ENCODE results near the gene TENM3.

The TENM3 gene

DNA sequence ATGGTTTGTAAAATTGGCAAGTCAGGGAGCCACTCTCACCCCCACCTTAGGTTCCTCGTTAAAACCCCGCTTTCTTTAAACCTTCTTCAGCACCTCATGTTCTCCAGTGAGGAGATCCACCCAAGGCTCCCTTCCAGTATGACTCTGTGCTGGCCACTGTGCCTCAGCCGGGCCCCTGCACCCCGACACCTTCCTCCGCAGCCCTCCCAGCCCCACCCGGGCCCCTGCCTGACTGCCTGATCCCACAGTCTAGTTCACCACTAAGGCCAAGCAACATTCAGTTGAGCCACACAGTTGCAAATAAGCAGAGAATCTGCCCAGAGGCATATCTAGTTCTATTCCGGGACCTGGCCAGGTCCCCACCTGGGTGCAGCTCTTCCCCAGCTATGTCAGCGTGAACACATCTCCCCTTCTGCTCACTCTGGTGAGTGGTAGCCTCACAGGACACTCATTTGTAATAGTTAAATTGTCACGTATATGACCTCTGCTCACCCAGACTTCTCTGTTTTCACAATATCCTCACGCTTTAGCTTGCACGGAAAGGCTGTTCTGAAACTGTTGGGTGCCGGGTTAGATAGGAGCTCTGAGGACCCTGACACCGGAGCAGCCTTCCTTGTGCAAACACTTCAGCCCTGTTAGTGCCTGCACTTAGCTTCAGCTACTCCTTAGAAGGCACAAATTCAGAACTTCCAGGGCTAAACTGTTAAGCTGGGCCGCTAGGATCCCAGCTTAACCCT, 527.2 kb downstream of the TENM3 start:
- no peak for DNase-seq (ENCODE audit: low read depth in 2 of 2)

DNA sequence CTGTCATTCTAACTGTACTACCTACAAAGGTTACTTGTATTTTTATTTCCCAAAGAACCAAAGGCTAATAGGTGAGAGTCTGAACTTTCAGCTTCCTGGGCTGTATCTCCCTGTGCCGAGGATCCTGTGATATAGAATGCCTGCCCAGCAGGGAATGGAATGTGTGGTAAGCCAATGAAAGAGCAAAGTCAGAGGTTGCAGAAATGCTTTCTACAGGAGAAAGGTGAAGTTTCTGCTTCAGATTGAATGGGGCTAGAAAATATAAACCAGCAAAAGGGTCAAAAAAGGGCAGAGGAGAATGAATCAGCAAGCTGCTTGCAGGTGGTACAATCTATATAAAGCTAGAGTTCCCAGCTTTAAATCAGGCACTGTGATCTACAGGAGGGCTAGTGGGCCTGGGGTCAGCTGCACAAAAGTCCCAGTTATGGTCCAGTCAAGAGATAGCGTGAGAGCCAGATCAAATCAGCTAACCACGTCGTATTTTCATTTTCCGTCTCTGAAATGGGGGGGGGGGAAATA, 527.9 kb downstream of the TENM3 start:
- no peak for DNase-seq (ENCODE audit: low read depth in 2 of 2)

DNA sequence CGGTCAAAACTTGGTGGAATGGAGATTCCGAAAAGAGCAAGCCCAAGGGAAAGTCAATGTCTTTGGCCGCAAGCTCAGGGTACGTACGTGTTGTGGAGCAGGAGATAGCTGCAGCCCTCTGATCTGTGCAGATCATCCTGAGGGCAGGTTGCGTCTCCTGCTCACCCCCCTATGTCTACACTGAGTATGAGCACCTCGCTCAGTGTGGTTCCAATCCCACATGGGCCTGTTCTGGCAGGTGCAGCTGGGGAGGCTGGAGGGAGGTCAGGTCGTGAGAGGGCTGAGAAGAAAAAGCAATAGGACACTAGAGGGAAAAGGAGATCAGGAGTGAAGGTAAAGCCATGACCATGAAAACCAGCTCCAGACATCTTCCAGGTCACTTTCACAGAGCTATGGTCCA, 531.9 kb downstream of the TENM3 start:
- DNase-seq (ENCODE audit: low read depth in 2 of 2): no peak

DNA sequence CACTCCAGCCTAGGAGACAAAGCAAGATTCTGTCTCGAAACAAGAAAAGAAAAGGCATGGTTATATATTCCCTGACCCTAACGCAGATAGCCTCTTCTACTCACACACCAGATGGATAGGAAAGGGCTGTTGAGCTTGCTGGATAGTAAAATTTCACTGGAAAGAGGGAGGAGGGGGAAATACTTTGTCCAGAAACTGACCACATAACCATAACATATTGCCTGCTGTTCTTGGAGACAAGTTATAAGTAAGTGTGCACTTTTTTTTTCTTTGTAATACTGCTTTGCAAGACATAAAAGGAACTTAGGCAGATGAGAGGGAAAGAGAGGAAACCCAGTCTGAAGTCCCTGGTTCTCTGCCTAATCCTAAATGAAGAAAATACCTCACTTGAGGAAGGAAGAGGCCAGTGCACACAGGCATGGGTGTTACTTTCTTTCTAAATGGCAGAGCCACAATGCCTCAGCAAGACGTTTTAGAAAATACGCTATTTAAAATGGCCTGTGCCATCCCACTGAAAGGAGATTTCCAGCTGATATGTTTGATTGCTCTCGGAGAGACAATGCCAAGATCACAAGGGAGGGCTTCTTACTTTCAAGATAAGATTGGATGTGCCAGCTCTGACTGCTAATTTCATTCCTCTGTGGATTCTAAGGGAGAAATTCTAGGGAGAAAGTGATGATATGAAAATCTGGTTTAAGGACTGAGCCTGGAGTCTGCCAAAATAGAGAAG, 533.3 kb downstream of the TENM3 start:
- DNase-seq (ENCODE audit: low read depth in 2 of 2): no peak

DNA sequence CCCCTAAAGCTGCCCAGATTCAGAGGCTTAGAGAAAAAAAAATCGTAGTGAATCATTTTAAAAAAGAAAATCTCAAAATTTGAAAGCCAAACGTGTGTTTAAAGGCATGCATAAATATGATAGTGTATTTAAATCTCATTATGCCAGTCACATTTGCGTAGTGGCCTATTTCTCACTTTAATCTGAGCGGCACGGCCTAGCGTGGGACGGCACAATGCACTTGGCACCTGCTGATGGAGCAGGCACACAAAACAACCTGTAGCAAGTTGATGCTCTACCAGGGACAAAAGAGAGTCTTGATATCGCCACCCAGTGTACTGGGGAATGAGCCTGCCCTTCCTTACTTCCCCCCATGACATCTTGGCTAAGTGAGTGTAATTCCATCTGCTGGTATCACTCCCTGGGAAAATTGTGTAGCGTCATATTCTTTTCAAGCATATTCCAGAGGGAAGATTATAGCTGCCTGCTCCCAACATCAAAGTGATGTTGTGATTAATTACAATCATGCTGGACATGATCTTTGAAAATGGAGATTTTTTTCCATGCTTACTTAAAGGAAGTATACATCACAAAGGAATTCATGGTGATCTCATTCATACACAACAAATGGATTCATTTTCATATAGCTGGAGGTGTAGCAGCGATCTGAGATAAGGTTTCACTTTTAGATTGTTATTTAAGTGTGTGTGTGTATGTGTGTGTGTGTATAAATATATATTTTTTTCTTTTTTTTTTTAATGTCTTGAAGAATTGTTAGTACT, 535.2 kb downstream of the TENM3 start:
- DNase-seq (ENCODE audit: low read depth in 2 of 2): no peak

DNA sequence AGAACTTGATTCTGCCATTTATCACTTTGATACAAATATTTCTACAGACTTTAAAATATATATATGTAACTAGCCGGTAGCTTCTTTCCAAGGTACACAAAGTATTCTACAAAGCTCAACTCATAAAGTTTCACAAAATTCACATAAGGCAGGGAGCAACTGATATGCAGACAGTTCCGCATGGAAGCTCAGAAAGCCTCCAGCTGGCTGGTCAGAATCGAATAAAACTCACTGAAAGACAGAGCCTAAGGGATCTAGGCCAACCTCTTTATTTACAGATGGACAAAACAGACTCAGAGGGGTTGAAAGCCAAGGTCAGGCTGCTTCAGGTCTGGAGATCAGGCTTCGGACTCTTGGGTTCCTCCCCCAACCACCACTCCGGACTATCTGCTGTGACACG, 543.8 kb downstream of the TENM3 start:
- no peak for DNase-seq (ENCODE audit: low read depth in 2 of 2)

DNA sequence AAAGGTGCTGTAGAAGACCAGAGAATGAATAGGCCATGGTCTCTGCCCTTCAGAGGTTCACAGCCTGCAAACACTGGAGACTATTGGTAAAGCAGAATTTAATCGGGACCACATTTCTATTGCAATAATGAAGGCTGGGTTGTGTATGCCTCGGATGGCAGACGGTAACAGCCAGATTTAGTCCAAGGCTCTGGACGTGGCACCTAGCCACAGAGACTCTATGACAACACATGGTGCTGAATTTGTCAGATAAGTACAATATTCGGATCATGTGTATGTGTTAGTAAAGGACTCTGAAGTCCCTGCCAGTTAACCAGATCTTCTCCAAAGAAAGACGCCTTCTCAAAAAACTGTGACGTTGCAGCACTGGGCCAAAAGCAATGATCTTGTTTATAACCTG, 545.0 kb downstream of the TENM3 start:
- no peak for DNase-seq (ENCODE audit: low read depth in 2 of 2)

DNA sequence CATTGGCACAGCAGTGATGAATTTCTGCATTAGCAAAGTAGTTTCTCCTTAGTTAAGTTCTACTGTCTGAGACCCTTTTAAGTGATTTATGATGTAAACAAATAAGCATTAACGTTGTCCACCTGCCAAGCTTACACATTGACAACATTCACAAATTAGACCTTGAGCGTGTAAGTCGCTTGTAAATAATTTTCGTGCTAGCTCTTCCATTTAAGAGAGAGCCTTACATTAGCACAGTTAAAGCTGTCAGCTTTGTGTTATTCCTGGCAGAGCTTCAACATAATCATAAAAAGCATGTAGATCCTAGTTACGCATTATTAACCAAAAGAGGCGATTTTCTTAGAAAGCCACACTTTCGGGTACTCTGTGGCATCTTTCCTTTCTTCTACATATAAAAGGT, 546.3 kb downstream of the TENM3 start:
- no peak for DNase-seq (ENCODE audit: low read depth in 2 of 2)

DNA sequence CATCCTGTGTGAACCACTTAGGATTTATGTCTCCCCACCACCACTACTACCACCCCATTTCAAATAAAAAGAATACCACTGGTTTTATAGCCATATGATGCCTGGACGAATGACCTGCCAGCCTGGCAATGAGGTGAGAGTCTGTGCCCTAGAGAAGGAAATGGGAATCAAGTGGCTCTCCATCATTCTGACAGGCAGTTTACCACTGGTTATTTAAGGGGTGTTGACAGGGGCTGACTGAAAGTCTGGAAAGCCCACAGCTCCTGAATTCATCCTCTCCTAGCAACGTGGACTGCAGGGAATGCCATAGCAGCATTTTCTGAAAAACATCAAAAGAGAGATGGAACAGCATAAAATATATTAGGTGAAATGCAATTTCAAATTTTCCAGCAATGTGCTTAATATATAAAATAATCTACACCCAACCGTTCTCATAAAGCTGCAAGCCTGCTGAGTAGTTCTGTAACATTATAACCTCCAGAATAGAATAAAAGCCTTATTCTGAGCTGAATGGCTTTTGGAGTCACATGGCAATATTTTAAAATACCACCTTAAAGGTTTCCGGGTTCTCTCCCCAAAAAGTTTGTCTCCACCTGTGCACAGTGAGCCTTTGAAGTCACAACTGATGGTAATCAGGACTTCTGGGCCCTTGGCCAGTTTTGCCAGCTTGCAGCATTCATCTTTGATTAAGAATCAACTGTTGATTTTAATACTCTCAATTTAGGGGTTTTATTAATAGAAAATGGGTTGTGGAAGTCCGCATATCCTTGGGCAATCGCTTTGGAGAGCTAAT, 552.4 kb downstream of the TENM3 start:
- DNase-seq (ENCODE audit: low read depth in 2 of 2): no peak

DNA sequence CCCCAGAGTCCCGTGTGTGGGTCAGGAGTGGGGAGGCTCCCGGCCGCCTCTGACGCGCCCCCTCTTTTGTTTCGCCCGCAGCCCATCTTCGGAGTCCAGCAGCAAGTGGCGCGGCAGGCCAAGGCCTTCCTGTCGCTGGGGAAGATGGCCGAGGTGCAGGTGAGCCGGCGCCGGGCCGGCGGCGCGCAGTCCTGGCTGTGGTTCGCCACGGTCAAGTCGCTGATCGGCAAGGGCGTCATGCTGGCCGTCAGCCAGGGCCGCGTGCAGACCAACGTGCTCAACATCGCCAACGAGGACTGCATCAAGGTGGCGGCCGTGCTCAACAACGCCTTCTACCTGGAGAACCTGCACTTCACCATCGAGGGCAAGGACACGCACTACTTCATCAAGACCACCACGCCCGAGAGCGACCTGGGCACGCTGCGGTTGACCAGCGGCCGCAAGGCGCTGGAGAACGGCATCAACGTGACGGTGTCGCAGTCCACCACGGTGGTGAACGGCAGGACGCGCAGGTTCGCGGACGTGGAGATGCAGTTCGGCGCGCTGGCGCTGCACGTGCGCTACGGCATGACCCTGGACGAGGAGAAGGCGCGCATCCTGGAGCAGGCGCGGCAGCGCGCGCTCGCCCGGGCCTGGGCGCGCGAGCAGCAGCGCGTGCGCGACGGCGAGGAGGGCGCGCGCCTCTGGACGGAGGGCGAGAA, 556.5 kb downstream of the TENM3 start:
- DNase-seq (ENCODE audit: low read depth in 2 of 2): no peak

DNA sequence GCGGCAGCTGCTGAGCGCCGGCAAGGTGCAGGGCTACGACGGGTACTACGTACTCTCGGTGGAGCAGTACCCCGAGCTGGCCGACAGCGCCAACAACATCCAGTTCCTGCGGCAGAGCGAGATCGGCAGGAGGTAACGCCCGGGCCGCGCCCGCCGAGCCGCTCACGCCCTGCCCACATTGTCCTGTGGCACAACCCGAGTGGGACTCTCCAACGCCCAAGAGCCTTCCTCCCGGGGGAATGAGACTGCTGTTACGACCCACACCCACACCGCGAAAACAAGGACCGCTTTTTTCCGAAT, 557.0 kb downstream of the TENM3 start:
- DNase-seq (ENCODE audit: low read depth in 2 of 2): no peak

DNA sequence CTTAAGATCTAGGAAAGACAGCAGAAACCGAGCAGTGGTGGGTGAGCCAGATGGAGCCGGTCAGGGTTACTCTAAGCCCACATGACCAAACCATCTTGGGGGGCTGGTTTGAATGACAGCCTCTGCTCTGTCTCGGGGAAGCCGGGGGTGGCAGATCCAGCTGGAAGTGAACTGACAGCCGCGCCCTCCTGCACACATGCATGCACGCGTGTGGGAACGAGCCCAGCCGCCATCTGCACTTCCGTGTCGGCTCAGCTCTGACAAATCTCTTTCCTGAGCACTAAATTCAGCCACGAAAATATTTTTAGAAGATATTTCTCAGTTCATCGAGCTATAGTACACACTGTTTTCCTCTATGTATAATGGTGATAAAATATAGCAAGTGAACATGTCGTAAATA, 558.4 kb downstream of the TENM3 start:
- no peak for DNase-seq (ENCODE audit: low read depth in 2 of 2)

DNA sequence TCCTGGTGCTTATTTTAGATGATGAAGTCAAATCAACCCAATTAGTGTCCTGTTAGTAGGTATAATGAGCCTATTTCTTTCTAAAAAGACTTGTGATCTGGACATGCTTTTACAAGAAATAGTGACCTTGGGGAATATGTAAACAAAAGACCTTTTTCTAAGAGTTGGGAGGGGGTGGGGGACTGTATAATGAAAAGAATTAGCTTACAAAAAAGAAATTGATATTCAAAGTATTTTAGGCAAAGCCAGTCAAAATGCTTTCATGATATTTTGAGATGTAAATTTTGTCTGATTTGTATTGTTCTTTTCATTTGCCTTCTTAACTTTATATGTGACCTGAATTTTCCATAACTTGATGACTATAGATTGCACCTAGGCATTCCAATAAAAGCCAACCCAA, 559.4 kb downstream of the TENM3 start:
- no peak for DNase-seq (ENCODE audit: low read depth in 2 of 2)

DNA sequence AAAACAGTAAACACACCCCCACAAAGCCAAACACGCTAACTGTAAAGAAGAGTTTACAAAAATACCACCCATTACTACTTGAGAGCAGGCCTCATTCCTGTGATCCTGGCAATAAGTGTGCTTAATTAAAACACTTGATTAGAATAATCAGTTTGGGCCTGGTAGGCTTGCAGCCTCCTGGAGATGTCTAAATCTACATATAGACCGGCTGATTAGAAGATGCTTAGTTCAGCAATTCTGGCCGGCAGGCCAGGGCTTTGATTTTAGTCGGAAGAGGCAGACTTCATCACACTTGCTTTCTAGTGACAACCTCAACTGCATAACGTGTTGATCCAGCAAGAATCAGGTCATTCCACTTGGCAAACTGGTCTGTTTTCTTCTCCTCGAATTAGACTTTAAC, 560.0 kb downstream of the TENM3 start:
- no peak for DNase-seq (ENCODE audit: low read depth in 2 of 2)

DNA sequence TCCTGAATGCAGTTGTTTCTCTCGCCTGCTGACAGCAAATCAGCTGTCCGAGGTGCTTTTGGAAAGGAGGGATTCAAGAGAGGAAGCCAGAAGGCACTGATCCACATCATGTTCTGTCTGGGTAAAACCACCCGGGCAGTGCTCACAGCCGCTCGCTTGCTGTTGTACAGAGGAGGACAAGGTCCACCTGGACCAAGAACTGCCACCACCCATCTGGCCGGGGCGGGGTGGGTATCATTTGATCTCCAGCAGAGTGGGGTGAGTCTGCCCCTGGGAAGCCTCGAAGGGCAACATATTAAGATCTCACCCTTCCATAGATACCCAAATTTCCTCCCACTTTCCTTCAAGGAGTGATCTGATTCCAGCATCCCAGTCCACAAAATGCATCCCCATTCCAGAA, 560.9 kb downstream of the TENM3 start:
- DNase-seq (ENCODE audit: low read depth in 2 of 2): no peak

DNA sequence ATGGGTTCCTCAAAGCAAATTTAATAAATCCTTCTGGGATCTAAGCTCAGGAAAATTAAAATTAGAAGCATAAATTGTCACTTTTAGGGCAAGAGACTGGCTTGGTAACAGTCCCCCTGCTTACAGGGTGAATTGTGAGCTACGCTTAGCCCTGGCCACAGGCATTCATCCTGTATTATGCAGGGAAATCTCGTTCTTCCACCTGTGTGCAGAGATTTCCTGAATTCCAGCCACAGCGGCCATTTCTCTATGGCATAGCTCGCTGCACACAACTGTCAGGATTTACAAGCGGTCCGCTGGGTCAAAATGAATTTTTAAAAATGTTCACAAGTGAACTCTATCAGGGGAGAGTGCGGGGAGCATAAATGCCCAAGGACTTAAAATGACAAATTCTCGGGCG, 562.1 kb downstream of the TENM3 start:
- DNase-seq (ENCODE audit: low read depth in 2 of 2): no peak

DNA sequence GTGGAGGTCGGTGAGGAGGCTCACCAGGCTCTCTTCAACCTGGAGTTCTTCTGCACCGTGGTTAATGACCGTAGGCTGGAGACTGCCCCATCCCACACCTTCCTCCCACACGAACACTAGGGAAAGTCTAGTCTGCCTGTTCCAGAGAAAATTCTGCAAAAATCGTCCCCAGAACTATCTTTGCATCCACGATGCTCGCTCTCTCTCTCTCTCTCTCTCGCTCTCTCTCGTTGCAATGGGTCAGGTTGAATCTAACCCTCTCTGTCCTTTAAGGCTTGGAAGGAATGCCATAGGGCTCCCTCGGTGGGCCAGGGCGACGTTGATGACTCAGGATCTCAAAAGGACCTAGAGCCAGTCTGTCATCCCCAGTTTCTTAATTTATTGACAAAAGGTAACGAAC, 562.5 kb downstream of the TENM3 start:
- no peak for DNase-seq (ENCODE audit: low read depth in 2 of 2)

DNA sequence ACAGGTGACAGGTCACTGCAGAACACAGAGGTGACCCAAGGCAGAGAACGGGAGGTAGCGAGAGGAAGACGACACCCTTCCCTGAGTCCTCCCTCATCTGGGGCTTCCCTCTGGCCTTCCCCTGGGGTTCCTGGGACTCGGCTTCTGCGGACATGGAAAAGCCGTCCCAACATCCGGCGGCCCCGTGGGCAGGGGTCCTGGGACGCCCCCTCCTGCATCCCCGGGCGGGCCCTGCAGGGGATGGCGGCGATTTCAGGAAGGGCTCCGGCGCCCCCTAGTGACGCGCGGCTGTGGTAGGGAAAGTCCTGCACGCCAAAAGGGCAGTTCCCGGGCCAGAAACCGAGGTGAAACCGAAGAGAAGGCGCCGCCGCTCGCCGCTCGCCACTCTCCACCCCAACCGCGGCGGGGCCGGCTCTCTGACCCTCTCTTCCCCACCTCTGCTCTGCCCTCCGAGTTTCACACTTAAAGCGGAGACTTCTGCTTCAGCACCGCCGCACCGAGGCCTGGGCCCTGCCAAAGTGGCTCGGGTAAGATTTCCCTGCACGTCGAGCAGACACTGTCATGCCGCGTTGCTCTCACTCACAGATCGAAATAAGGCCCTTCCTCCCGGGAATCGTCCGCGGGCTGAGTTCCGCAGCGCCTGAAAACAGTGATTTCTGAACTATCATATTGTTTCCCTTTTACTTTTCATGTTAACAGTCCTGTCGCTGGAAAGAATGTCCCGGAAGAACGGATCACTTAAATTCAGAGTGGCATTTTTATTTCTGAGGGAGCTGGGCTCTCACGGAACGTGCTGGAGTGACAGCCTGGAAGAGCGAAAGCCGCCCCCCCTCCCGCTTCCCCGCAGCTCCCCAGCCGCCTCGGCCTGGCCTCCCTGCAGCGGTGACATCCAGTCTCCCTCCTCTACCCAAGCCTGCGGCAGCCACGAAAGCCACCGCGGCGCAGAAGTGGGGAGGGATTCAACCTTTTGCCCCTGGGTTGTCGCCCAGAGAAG, 563.4 kb downstream of the TENM3 start:
- peak; percentile 11 to 53 for DNase-seq (ENCODE audit: low read depth in 2 of 2)

DNA sequence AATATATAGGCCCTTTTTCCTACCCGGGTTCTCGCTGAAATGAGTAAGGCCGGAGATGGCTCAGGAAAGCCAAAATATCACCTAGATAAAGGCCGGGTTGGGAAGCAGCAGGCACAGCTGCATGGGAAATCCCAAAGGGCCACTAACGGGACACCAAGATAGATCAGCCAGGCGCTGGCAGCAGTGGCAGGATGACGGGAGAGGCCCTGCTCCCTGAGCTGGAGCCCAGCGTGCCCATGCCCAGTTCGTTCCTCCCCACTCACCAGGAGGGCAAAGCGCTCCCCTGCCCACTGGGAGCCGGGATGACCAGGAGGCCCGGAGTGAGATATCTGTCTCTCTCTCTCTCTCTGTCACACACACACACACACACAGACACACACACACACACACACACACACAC, 564.1 kb downstream of the TENM3 start:
- DNase-seq (ENCODE audit: low read depth in 2 of 2): no peak
